ENCODE results near the gene YY1AP1. TPM values are rescaled to one million over a fixed set of nuclear protein-coding genes. Genes with fewer than 3 reads are reported as not detected.
"Not testable (repeated sequence)": the region's sequence is repeated elsewhere in the genome, so short reads cannot be mapped to it uniquely, and the experiment has no call there.

Gene YY1AP1
- total RNA-seq, 1 experiment from 2014 or later = 57.5 TPM

GRCh38 chr1:155706139-155706538 lies 17.6 kb upstream of the YY1AP1 start:
- Histone ChIP-seq H2BK12ac (ENCODE audit: insufficient read length, low read depth, low read length) (no peak overlapping the region), H3K79me1 (ENCODE audit: insufficient read depth, low read depth, low read length, poor library complexity, severe bottlenecking) (peaks cover 10% of the 10 kb centered on the region), H3K56ac (ENCODE audit: insufficient read length, low read depth, low read length) (no peak overlapping the region), H3T11ph (ENCODE audit: low read length) (no peak overlapping the region), H4K91ac (ENCODE audit: insufficient read length, low read depth, low read length) (no peak overlapping the region), H2BK5ac (ENCODE audit: insufficient read length, low read length) (no peak overlapping the region), H4K5ac (ENCODE audit: insufficient read length, low read depth, low read length) (no peak overlapping the region), H3K9ac (ENCODE audit: extremely low read depth, insufficient read length, low read length) (no peak overlapping the region), H3K23ac (ENCODE audit: insufficient read length, low read depth, low read length) (no peak overlapping the region), H3K14ac (ENCODE audit: insufficient read depth, low read length) (no peak overlapping the region), H3K18ac (ENCODE audit: insufficient read length, low read depth, low read length) (no peak overlapping the region), H2AK5ac (ENCODE audit: insufficient read length, low read length) (no peak overlapping the region), H2BK15ac (ENCODE audit: low read depth, low read length) (no peak overlapping the region), H3K79me2 (ENCODE audit: insufficient read depth, low read length) (peaks cover 10% of the 10 kb centered on the region; the same call in 1 of the 2 replicates), H3K4me2 (ENCODE audit: insufficient read depth, insufficient read length, low read length) (no peak overlapping the region), H3K4ac (ENCODE audit: low read depth, low read length) (no peak overlapping the region), H4K20me1 (ENCODE audit: control insufficient read depth, insufficient read depth, insufficient read length) (no peaks in the 10 kb centered on the region), H3K23me2 (ENCODE audit: insufficient read length, low read depth, low read length, poor library complexity, severe bottlenecking) (no peaks in the 10 kb centered on the region), H3K9me3 (ENCODE audit: control insufficient read depth, low read depth, low read length) (no peaks in the 10 kb centered on the region), H2BK120ac (ENCODE audit: low read depth, low read length, poor library complexity, severe bottlenecking) (no peak overlapping the region), H3K4me1 (ENCODE audit: insufficient read depth, low read length) (no peaks in the 10 kb centered on the region), H2AFZ (ENCODE audit: low read length) (no peak overlapping the region), H4K8ac (replicated peaks; ENCODE audit: insufficient read length, low read depth, low read length) (no peak overlapping the region), H3K27me3 (ENCODE audit: insufficient read depth, low read length) (no peaks in the 10 kb centered on the region), H3K27ac (ENCODE audit: insufficient read length, low read depth, low read length) (no peak overlapping the region), H2BK20ac (ENCODE audit: low read depth, low read length, poor library complexity, severe bottlenecking) (no peak overlapping the region)
- no CpG with 5 or more reads among the region's 5 CpGs for WGBS (ENCODE audit: extremely low coverage, insufficient read length, low lambda C conversion rate)
- no peak for DNase-seq
- Mint-ChIP-seq H3K36me3 (ENCODE audit: insufficient read depth in 1 of 3, low read depth in 3 of 3) (peaks cover 13 to 26% (median 21%) of the 10 kb centered on the region in 3 experiments; a peak in 6 of 7 replicates), H3K4me1 (no peaks in the 10 kb centered on the region), H3K27ac (no peak overlapping the region), H3K9me3 (peaks cover 5 to 6% of the 10 kb centered on the region in 2 experiments; a peak in 3 of 5 replicates), H3K4me3 (no peak overlapping the region), H3K27me3 (ENCODE audit: low read depth) (no peaks in the 10 kb centered on the region)
- TF ChIP-seq CTCF (conservative IDR thresholded peaks at IDR 0.05) = no peak

- no CpG with 5 or more reads among the region's 5 CpGs for WGBS (ENCODE audit: extremely low coverage, insufficient read length, low lambda C conversion rate)
- not testable (repeated sequence) for H3K4me3 Mint-ChIP-seq; H4K5ac ChIP-seq (ENCODE audit: insufficient read length, low read depth, low read length)
Observed at GRCh38 chr1:155704414-155704813, 15.8 kb upstream of the YY1AP1 start.

More at GRCh38 chr1:155704414-155704813, 15.8 kb upstream of the YY1AP1 start:
- not testable (repeated sequence) for H2BK12ac ChIP-seq (ENCODE audit: insufficient read length, low read depth, low read length); H2BK5ac ChIP-seq (ENCODE audit: insufficient read length, low read length); H3K27me3 ChIP-seq (ENCODE audit: insufficient read depth, low read length); H2BK120ac ChIP-seq (ENCODE audit: low read depth, low read length, poor library complexity, severe bottlenecking); H3K23me2 ChIP-seq (ENCODE audit: insufficient read length, low read depth, low read length, poor library complexity, severe bottlenecking); H3K4ac ChIP-seq (ENCODE audit: low read depth, low read length); H3K23ac ChIP-seq (ENCODE audit: insufficient read length, low read depth, low read length); H4K8ac ChIP-seq (replicated peaks; ENCODE audit: insufficient read length, low read depth, low read length); H3K9ac ChIP-seq (ENCODE audit: extremely low read depth, insufficient read length, low read length); H4K20me1 ChIP-seq (ENCODE audit: control insufficient read depth, insufficient read depth, insufficient read length); H3K4me2 ChIP-seq (ENCODE audit: insufficient read depth, insufficient read length, low read length); H3T11ph ChIP-seq (ENCODE audit: low read length); H2AK5ac ChIP-seq (ENCODE audit: insufficient read length, low read length); H3K27ac Mint-ChIP-seq; H3K18ac ChIP-seq (ENCODE audit: insufficient read length, low read depth, low read length); H3K4me1 Mint-ChIP-seq; H3K27me3 Mint-ChIP-seq (ENCODE audit: low read depth); H3K14ac ChIP-seq (ENCODE audit: insufficient read depth, low read length); H3K27ac ChIP-seq (ENCODE audit: insufficient read length, low read depth, low read length); H2BK20ac ChIP-seq (ENCODE audit: low read depth, low read length, poor library complexity, severe bottlenecking); H2BK15ac ChIP-seq (ENCODE audit: low read depth, low read length); H3K9me3 ChIP-seq (ENCODE audit: control insufficient read depth, low read depth, low read length); H3K79me1 ChIP-seq (ENCODE audit: insufficient read depth, low read depth, low read length, poor library complexity, severe bottlenecking); H4K91ac ChIP-seq (ENCODE audit: insufficient read length, low read depth, low read length); H2AFZ ChIP-seq (ENCODE audit: low read length); DNase-seq; H3K56ac ChIP-seq (ENCODE audit: insufficient read length, low read depth, low read length); H3K4me1 ChIP-seq (ENCODE audit: insufficient read depth, low read length)
- Mint-ChIP-seq H3K9me3 (peaks cover 13% of the 10 kb centered on the region in 2 experiments), H3K36me3 (ENCODE audit: insufficient read depth in 1 of 3, low read depth in 3 of 3) (peaks cover 18 to 26% (median 25%) of the 10 kb centered on the region in 3 experiments)
- peaks cover 10% of the 10 kb centered on the region; the same call in 1 of the 2 replicates for H3K79me2 ChIP-seq (ENCODE audit: insufficient read depth, low read length)

Measured in H9 (cell line).